ENCODE measurements around the gene SMTNL2.

SMTNL2 gene

GRCh38 chr17:4584101-4584916 lies at the start of gene SMTNL2:
SMTNL2 (plus strand) TSS chr17:4584529; CDS start chr17:4584606, 77 bp downstream.
- DNase-seq: no peak

GRCh38 chr17:4534928-4535666 lies 49.2 kb upstream of the SMTNL2 start:
- DNase-seq: no peak

GRCh38 chr17:4535667-4536258 lies 48.6 kb upstream of the SMTNL2 start:
- DNase-seq: no peak

GRCh38 chr17:4536259-4536741 lies 48.0 kb upstream of the SMTNL2 start:
- no peak for DNase-seq

- no peak for DNase-seq
Measured at GRCh38 chr17:4536742-4537411, 47.5 kb upstream of the SMTNL2 start.

DNA sequence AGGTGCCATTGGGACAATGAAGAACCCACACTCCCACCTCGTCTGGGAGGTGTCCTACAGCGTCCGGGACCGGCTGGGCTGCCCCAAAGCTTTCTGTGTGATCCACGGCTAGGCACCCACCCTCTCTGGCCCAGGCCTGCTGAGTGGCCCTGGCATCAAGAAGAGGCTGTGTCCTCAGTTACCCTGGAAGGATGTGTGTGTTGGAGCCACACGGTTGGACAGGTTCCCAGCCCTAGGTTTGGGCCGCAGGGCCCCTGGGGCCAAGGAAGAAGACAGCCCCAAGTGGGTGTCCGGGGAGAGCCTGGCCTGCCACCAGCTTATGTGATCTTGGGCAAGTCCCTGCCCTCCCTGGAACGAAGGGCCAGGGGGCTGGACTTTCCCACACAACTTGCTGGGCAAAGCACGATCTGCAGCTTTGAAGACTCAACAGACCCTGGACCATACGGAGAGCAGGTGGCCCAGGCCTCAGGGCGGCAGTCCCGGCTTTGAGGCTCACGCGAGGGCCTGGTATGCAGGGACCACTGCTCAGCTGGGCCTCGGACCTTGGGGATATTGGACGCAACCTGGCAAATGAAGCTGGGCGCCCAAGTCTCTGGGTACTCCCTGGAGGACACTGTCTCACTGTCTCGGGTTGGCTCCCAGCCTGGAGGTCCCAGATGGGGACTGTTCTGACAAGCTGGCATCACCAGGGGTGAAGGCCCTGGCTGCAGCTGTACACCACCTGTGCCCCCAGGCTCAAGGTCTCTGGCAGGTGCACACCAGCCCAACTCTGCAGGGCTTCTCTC lies 46.7 kb upstream of the SMTNL2 start:
- DNase-seq: no peak

DNA sequence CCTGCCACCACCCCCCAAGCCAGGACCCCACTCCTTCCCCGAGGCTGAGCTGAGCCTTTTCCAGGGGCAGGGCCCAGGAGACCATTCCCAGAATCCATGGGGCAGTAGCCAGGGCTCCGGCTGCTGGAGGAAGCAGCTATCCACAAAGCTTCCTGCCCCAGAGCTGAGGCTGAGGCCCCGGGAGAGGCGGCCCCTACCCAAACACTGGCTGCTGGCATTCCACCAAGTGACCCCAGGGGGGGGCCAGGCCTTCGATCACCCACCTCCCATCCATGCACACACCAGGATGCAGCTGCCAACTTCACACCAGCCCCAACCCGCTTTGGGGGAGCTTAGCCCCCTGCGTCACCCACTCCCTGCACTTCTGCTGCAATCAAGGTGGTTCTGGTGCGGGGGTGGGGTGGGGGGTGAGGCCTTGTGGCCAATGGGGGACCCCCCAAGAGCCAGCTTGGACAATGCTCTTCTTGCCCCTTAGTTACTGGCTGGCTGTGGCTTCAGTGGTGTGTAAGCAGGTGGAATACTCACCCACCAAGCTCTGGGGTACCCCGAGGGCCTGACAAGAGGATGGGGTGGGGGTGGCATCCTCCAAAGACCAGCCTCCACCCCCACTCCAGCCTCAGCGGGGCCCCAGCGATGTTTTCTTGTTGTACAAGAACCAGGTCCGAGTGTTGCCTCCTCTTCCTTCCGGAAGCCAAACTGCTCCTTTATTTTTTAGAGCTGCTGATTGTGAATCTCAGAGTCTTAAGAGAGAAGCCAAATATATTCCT lies 45.9 kb upstream of the SMTNL2 start:
- DNase-seq: no peak

GRCh38 chr17:4539025-4539424 lies 45.3 kb upstream of the SMTNL2 start:
- no peak for DNase-seq

GRCh38 chr17:4539576-4540223 lies 44.6 kb upstream of the SMTNL2 start:
- no peak for DNase-seq

GRCh38 chr17:4540224-4540651 lies 44.1 kb upstream of the SMTNL2 start:
- DNase-seq: no peak

GRCh38 chr17:4540687-4541327 lies 43.5 kb upstream of the SMTNL2 start:
- no peak for DNase-seq

GRCh38 chr17:4541328-4542002 lies 42.9 kb upstream of the SMTNL2 start:
- no peak for DNase-seq

DNA sequence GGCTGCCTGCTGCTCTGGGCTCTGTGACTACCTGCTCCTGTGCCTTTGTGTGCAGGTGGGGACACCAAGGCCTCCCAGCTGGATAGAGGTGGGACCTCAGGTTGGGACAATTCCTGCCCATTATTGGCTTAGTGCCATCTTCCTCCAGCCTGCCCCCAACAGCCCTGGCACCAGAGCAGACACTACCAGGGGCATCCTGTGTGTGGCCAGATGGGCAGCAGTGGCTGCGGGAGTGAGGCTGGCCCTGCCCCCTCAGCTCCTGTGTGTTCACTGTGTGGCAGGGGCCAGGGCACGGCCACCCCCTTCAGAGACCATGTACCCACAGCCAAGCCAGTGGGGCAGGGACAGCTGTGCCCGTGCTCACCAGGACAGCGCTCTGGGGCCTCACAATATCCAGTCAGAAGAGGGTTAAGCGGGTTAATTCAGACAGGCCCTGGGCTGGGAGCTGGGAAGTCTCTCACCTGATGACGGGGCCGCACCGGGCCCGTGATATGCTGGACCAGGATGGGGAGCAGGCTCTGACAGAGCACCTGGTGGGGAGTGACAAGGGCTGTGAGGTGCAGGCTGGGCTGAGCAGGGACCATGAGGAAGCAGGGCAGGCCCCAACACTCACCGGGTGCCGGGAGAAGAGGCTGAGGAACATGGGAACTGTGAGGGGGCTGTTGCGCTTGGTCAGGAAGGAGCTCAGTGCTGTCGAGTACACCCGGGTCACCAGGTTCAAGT lies 42.2 kb upstream of the SMTNL2 start:
- DNase-seq: no peak

DNA sequence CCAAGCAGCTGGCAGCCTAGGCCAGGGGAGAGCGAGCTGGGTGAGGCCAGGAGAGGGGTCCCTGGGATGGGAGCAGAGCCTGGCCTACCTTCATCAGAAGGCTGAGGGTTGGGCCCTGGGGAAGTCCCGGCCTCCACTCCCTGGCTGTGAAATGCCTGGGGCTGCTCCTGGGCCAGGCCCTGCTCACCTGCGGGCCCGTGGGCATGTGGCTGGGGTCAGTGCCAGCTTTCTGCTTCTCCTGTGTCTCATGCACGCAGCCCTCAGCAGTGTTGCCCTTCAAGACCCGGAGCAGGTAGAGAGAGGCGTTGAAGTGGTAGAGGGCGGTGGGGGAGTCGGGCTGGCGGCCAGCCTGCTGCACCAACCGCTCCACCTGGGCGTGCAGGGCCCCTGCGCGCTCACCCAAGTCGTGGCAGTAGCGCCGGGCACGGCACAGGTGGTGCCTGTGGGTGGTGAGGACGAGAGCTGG lies 41.6 kb upstream of the SMTNL2 start:
- no peak for DNase-seq

DNA sequence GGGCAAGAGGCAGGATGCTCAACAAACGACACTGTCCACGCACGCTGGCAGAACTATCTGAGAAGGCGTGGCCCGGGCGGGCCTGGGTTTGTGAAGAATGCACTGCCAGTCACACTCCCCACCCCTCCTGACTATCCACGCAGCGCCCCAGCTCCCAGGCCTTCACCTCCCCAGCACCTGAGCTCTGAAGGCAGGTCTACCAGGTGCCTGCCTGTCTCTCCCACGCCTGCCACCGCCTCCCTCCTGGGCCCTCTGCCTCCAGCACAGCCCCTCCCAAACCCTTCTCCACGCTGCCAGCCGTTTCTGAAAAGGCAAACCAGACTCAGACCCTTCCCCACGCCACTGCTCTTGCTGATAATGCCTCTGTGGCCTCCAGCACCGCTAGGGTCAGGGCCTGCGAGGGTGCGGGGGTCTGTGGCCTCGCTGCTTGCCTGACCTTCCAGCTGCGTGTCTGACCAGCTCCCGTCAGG lies 40.7 kb upstream of the SMTNL2 start:
- DNase-seq: no peak

- DNase-seq: no peak
Measured at GRCh38 chr17:4544135-4544950, 40.0 kb upstream of the SMTNL2 start.

- no peak for DNase-seq
Measured at GRCh38 chr17:4544951-4545216, 39.4 kb upstream of the SMTNL2 start.

All from NCI-H1048 (cell line).